ENCODE data around the gene PRR3. TPM values are rescaled to one million over a fixed set of nuclear protein-coding genes. Genes with fewer than 3 reads are reported as not detected.
"Not testable (repeated sequence)": the region's sequence is repeated elsewhere in the genome, so short reads cannot be mapped to it uniquely, and the experiment has no call there.

PRR3 gene
- total RNA-seq, 1 donor from 2014 or later = 25.0 TPM

GRCh38 chr6:30511169-30511546, 45.9 kb upstream of the PRR3 start:
- DNase-seq (ENCODE audit: low spot score in 2 of 2) = peak in 1 of 2 donors; percentile 21
- Histone ChIP-seq H3K4me1 (no peaks in the 10 kb centered on the region), H3K27me3 (no peaks in the 10 kb centered on the region), H3K36me3 (no peaks in the 10 kb centered on the region), H3K27ac (no peak overlapping the region), H3K4me3 (no peak overlapping the region), H3K9me3 (no peaks in the 10 kb centered on the region)
- intact Hi-C loops (cut with DNase I) = no loop called here
- TF ChIP-seq CTCF (IDR thresholded peaks at IDR 0.05) = no peak

- no peaks in the 10 kb centered on the region for H3K36me3 ChIP-seq
- intact Hi-C loops (cut with DNase I) = no loop called here
Observed at GRCh38 chr6:30513451-30513850, 43.6 kb upstream of the PRR3 start.

GRCh38 chr6:30515106-30515505, 42.0 kb upstream of the PRR3 start:
- intact Hi-C loops (cut with DNase I) = no loop called here
- Histone ChIP-seq H3K36me3 (no peaks in the 10 kb centered on the region), H3K4me3 (no peak overlapping the region), H3K27ac (peak overlapping the region; percentile 51 to 76), H3K4me1 (peaks cover 0 to 3% of the 10 kb centered on the region in 2 donors), H3K9me3 (no peaks in the 10 kb centered on the region), H3K27me3 (no peaks in the 10 kb centered on the region)
- no peak for TF ChIP-seq CTCF (IDR thresholded peaks at IDR 0.05)
- no peak for DNase-seq (ENCODE audit: low spot score in 2 of 2)

More at GRCh38 chr6:30513451-30513850, 43.6 kb upstream of the PRR3 start:
- H3K27ac ChIP-seq = no peak overlapping the region
- H3K27me3 ChIP-seq = no peaks in the 10 kb centered on the region
- H3K9me3 ChIP-seq = no peaks in the 10 kb centered on the region
- H3K4me3 ChIP-seq = no peak overlapping the region
- DNase-seq (ENCODE audit: low spot score in 2 of 2) = no peak
- peaks cover 0 to 3% of the 10 kb centered on the region in 2 donors for H3K4me1 ChIP-seq
- no peak for TF ChIP-seq CTCF (IDR thresholded peaks at IDR 0.05)

GRCh38 chr6:30515944-30516753, 40.9 kb upstream of the PRR3 start:
- intact Hi-C loops (cut with DNase I) = loop anchor here (2.0 kb wide), 1 partner anchor 27 kb away; the partner anchor contains the start of gene HLA-E
- H3K27me3 ChIP-seq = no peaks in the 10 kb centered on the region
- no peaks in the 10 kb centered on the region for H3K9me3 ChIP-seq
- H3K36me3 ChIP-seq = no peaks in the 10 kb centered on the region
- H3K4me3 ChIP-seq = peak overlapping the region; percentile 43 to 58
- H3K27ac ChIP-seq = peak overlapping the region; percentile 66 to 76
- peaks cover 0 to 3% of the 10 kb centered on the region in 2 donors for H3K4me1 ChIP-seq
- no peak for TF ChIP-seq CTCF (IDR thresholded peaks at IDR 0.05)
- DNase-seq (ENCODE audit: low spot score in 2 of 2) = peak; percentile 89 to 97

GRCh38 chr6:30516754-30517076, 40.4 kb upstream of the PRR3 start:
- H3K9me3 ChIP-seq; H3K36me3 ChIP-seq; H3K27me3 ChIP-seq; H3K4me1 ChIP-seq; DNase-seq (ENCODE audit: low spot score in 2 of 2): not testable (repeated sequence)
- Histone ChIP-seq H3K27ac (peak overlapping the region; percentile 66 to 76), H3K4me3 (peak overlapping the region; percentile 43 to 58)
- intact Hi-C loops (cut with DNase I) = loop anchor here (2.0 kb wide), 1 partner anchor 28 kb away; the partner anchor contains the start of gene HLA-E

- intact Hi-C loops (cut with DNase I) = loop anchor here (2.0 kb wide), 1 partner anchor 29 kb away; the partner anchor contains the start of gene HLA-E
- not testable (repeated sequence) for H3K4me3 ChIP-seq; H3K4me1 ChIP-seq; H3K9me3 ChIP-seq; H3K36me3 ChIP-seq; H3K27me3 ChIP-seq; H3K27ac ChIP-seq; DNase-seq (ENCODE audit: low spot score in 2 of 2)
Observed at GRCh38 chr6:30517767-30518504, 39.2 kb upstream of the PRR3 start.

- intact Hi-C loops (cut with DNase I); H3K36me3 ChIP-seq; H3K27me3 ChIP-seq; DNase-seq (ENCODE audit: low spot score in 2 of 2); H3K4me3 ChIP-seq; H3K4me1 ChIP-seq; H3K9me3 ChIP-seq; H3K27ac ChIP-seq: not testable (repeated sequence)
Observed at GRCh38 chr6:30518505-30519145, 38.5 kb upstream of the PRR3 start.
